HG03159 (cell line): Measurements from ENCODE around the gene NCOA4.
A peak's percentile ranks its signal among the peaks of the same experiment; 100 is the strongest.
"Not testable (repeated sequence)": the region's sequence is repeated elsewhere in the genome, so short reads cannot be mapped to it uniquely, and the experiment has no call there.

Experiments used
- ATAC-seq: cut with Tn5 transposase; IDR thresholded peaks from one replicate; pipeline ENCODE4 v1.9.1; 2021; ENCODE audit warnings: mild to moderate bottlenecking, moderate library complexity; ENCODE audit not compliant: unreplicated experiment

Gene NCOA4

GRCh38 chr10:46052791-46053375 lies 22.5 kb upstream of the NCOA4 start:
- no peak for ATAC-seq

DNA sequence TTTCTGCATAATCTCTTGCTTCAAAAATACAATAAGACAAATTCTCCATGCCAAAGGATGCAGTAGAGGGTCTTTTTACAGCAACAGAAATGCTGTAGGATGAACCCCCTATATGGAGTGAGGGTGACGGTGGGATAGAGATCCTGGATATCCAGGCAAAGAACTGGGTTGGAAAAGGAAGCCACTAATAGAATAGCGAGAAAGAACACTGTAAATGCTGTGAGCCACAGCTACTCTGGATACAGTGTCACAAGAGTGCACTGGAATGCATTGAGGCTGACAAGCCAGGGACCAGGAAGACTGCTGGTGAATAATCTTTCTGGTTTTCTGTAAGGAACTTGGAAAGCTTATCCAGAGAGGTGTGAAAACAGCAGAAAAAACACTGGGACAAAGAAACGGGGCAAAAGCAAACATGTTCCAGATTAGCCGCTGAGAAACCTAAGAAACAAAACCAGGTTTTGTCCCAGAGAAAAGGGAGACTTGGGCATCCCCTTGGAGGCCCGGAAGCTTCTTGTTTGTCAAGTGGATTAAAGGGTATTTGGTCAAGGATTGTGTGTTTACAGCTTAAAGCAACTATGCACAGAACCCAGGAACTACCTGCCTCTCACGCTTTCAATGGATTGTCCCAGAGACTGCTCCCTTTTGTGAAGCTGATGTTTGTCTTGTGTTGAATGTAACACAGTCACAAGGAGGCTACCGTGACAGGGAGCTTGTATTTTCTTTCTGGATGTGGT lies 21.8 kb upstream of the NCOA4 start:
- ATAC-seq: no peak

GRCh38 chr10:46050941-46051623 lies 20.7 kb upstream of the NCOA4 start:
- ATAC-seq: no peak

DNA sequence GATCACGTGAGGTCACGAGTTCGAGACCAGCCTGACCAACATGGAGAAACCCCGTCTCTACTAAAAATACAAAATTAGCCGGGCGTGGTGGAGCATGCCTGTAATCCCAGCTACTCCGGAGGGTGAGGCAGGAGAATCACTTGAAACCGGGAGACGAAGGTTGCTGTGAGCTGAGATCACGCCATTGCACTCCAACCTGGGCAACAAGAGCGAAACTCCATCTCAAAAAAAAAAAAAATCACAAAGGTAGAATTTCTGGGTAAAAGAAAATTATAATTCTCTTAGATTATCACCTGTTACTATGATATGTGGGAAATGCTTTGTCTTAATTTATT lies 19.0 kb upstream of the NCOA4 start:
- not testable (repeated sequence) for ATAC-seq

- no peak for ATAC-seq
These were observed 17.7 kb upstream of the NCOA4 start for GRCh38 chr10:46048152-46048551.

DNA sequence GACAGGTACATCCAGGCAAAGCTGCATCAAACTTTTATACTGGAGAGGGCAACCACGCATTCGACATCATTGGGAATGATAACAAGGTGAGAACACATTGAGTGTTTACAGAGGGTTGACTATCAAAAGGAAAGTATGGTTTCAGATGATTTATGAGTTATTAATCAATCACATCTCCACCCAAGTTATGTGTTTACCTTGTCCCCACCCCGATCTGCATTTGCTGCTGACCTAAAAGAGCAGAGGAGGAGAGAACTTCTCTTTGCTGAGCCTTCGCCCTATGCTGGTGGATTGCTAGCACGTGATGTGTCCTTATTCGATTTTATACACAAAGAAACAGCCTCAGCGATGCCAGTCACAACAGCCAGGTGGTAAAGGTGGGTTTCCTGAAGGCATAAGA lies 15.8 kb upstream of the NCOA4 start, which contains the start of gene MSMB:
Gene MSMB (minus strand): TSS at position 9 of the 400 bp plus-strand sequence. CDS start 32 bp downstream, outside the sequence.
- ATAC-seq: no peak

DNA sequence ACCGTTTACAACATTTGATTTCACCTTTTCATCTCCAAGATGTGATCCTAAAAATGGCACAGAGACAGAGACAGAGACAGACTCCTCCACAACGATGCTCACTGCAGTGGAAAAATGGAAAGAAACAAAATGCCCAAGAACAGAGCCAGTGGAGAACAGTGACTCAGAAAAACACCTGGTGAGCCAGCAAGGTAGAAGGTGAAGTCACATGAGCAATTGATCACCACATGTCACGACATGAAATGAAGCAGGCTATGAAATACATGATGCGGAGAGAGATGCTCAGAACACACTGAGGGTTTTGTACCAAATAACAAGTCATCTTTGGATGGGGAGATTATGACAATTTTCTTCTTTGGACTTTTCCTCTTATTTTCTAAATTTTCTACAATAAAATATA lies 12.1 kb upstream of the NCOA4 start:
- no peak for ATAC-seq

GRCh38 chr10:46040004-46040403 lies 9.6 kb upstream of the NCOA4 start:
- no peak for ATAC-seq

- ATAC-seq: no peak
These were observed 6.8 kb upstream of the NCOA4 start for GRCh38 chr10:46037107-46037825.

- ATAC-seq: no peak
These were observed 5.8 kb upstream of the NCOA4 start for GRCh38 chr10:46035923-46036849.

GRCh38 chr10:46033602-46034011 lies 3.2 kb upstream of the NCOA4 start:
- no peak for ATAC-seq

- ATAC-seq: no peak
These were observed 1.5 kb upstream of the NCOA4 start for GRCh38 chr10:46031648-46032532.

DNA sequence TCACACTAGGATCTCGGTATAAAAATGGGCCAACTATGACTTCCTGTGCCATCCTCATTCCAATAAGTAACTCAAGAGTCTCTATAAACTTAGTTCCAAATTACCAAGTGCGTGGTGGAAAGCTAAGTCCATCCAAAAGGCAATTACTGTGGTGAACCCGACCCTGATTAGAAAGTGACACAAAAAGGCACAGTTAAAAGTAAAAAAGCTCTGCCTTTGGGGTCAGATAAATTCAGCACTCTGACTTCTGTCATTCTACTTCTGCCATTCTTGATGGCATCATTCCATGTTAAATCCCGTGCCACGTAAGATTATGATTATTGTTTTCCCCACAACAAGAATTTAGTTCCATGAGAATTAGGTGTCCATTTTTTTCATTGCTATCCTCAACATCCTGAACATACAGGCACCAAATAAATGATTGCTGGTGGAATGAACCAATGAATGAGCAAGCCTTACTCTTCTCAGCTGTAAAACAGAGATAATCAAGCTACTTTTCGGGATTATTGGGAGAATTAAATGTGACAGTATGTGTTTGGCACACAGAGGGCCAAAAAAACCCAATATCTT lies 877 bp downstream of the NCOA4 start:
- ATAC-seq: no peak

DNA sequence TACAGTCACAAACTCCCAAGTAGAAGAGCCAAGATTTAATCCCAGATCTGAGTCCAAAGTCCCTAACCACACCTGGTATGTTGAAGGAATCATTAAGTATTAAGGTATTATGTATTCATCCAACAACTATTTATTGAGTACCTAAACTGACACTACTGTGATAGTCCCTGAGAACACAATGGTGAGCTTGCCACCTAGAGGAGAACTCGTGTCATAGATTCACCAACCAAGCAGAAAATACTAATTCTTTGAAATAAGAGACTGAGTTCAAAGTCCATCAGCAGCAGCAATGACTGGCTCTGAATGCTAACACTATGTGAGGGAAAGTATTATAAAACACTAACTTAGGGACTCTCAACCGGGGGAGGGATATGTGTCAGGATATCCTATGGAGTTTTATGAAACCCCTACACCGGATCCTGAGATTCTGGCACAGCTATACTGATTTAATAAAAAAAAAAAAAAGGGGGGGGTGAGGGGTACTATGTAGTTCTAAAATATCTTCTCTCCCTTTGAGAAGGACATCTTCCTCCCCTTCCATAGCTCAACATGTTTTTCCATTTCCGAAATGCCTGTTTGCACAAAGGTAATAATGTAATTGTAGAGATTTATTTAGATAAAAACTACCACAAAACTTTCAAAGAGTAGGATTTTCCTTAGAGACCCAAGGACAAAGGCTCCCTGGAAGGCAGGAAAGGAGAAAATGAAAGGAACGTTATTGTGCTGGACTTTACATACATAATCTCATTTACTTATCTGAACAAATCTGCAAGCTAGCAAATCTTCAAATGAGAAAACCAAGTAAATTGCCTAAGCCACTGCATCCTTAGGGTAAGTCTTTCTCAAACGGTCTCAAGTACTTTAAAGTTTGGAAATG lies 1.6 kb downstream of the NCOA4 start:
- peak; percentile 43 for ATAC-seq

GRCh38 chr10:46026106-46026505 lies 4.3 kb downstream of the NCOA4 start:
- no peak for ATAC-seq

DNA sequence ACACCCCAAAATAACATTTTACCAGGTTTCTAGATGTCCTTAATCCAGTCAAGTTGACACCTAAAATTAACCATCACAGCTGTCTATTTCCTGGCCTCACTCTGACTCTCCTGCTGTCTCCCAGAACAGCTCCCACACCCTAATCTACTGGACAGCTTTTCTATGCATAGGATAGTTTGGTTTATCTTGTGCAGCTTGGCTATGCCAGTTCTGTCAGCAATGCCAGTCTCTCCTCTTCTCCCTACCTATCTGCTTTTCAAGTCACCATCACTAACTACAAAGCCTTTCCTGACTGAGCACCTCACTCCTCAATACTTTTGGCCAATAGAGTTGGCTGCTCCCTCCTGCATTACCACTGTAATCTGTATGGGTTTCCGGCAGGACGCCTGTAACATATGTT lies 5.0 kb downstream of the NCOA4 start:
- no peak for ATAC-seq

DNA sequence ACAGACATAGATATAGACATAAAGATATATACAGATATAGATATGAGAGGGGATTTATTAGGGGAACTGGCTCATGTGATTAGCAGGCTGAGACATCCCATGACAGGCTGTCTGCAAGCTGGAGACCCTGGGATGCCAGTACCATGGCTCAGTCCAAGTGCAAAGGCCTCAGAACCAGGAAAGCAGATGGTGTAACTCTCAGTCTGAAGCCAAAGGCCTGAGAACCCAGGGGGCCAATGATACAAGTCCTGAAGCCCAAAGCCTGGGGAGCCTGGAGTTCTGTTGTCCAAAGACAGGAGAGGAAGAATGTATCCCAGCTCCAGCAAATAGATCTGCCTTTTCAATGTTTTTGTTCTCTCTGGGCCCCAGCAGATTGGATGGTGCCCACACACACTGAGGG lies 5.5 kb downstream of the NCOA4 start:
- ATAC-seq: no peak
